K562 (cell line): ENCODE measurements around the gene MITF. TPM values are rescaled to one million over a fixed set of nuclear protein-coding genes. Genes with fewer than 3 reads are reported as not detected.

Experiments used
- ADNP ChIP-seq: fragments of 200-800 bp; sonication (Bioruptor generic); IDR thresholded peaks from 2 replicates; pipeline ENCODE4 v1.6.1; 2016; ENCODE audit warnings: missing genetic modification characterization, missing compliant biosample characterization
- BRCA1 ChIP-seq, 2 experiments: fragments of 450-650 bp in 1 of 2; sonication (generic) in 1 of 2; formaldehyde crosslinking in 1 of 2; IDR thresholded peaks; 2 replicates each; pipeline versions ENCODE4 v1.5.0 to v1.6.1; 2017 to 2020; ENCODE audit warnings: mild to moderate bottlenecking in 1 of 2, missing genetic modification reagents in 1 of 2
- E2F3 ChIP-seq: fragments of 250-450 bp; sonication (Bioruptor Pico); IDR thresholded peaks from 2 replicates; pipeline ENCODE4 v1.4.0; 2020; ENCODE audit warnings: mild to moderate bottlenecking
- HDGF ChIP-seq: fragments of 450-650 bp; IDR thresholded peaks from 2 replicates; pipeline ENCODE4 v1.6.1; 2016
- KAT8 ChIP-seq: fragments of 450-650 bp; IDR thresholded peaks from 2 replicates; pipeline ENCODE4 v1.6.1; 2016; ENCODE audit warnings: low read depth, mild to moderate bottlenecking
- LARP7 ChIP-seq: fragments of 450-650 bp; IDR thresholded peaks from 2 replicates; pipeline ENCODE4 v1.6.1; 2016
- MCM7 ChIP-seq, 2 experiments: fragments of 450-650 bp; IDR thresholded peaks; 2 replicates each; pipeline ENCODE4 v1.6.1; 2016 to 2018
- MTA3 ChIP-seq: fragments of 450-650 bp; formaldehyde crosslinking; IDR thresholded peaks from 2 replicates; pipeline ENCODE4 v1.6.1; 2017; ENCODE audit warnings: mild to moderate bottlenecking, borderline replicate concordance
- NCOA4 ChIP-seq: fragments of 450-650 bp; IDR thresholded peaks from 2 replicates; pipeline ENCODE4 v1.6.1; 2018; ENCODE audit warnings: mild to moderate bottlenecking; ENCODE audit not compliant: partially characterized antibody
- PHTF2 ChIP-seq: fragments of 250-450 bp; sonication (Bioruptor Pico); IDR thresholded peaks from 2 replicates; pipeline ENCODE4 v1.5.0; 2021; ENCODE audit warnings: mild to moderate bottlenecking
- RFX7 ChIP-seq: fragments of 250-450 bp; sonication (Bioruptor Pico); IDR thresholded peaks from 2 replicates; pipeline ENCODE4 v1.5.1; 2021; ENCODE audit warnings: mild to moderate bottlenecking
- RNF219 ChIP-seq: fragments of 250-450 bp; sonication (Bioruptor Pico); IDR thresholded peaks from 2 replicates; pipeline ENCODE4 v1.5.0; 2022; ENCODE audit warnings: mild to moderate bottlenecking
- SAP30 ChIP-seq: fragments of 200-600 bp; sonication (generic); IDR thresholded peaks from 2 replicates; pipeline ENCODE4 v1.6.1; 2012; ENCODE audit warnings: borderline replicate concordance, low read depth, mild to moderate bottlenecking, moderate library complexity, low read length, control low read depth, inconsistent platforms; ENCODE audit not compliant: insufficient read depth, poor library complexity, severe bottlenecking
- SMAD3 ChIP-seq: fragments of 450-650 bp; formaldehyde crosslinking; conservative IDR thresholded peaks from 2 replicates; pipeline ENCODE4 v1.4.0; 2020; ENCODE audit warnings: mild to moderate bottlenecking
- SMAD4 ChIP-seq: fragments of 250-450 bp; sonication (Bioruptor Pico); conservative IDR thresholded peaks from 2 replicates; pipeline ENCODE4 v1.8.0; 2021; ENCODE audit warnings: inconsistent platforms, mild to moderate bottlenecking, moderate library complexity
- SMARCA4 ChIP-seq: fragments of 450-650 bp; IDR thresholded peaks from 2 replicates; pipeline ENCODE4 v1.6.1; 2016
- SMARCE1 ChIP-seq: fragments of 450-650 bp; IDR thresholded peaks from 2 replicates; pipeline ENCODE4 v1.7.1; 2016; ENCODE audit warnings: mild to moderate bottlenecking
- SP1 ChIP-seq: sonication (generic); formaldehyde crosslinking; IDR thresholded peaks from 2 replicates; pipeline ENCODE4 v1.8.1; 2022; ENCODE audit warnings: mild to moderate bottlenecking, missing genetic modification reagents
- TRIM25 ChIP-seq: fragments of 450-650 bp; IDR thresholded peaks from 2 replicates; pipeline ENCODE4 v1.7.0; 2016; ENCODE audit warnings: borderline replicate concordance
- ZBTB9 ChIP-seq: fragments of 450-650 bp; formaldehyde crosslinking; IDR thresholded peaks from 2 replicates; pipeline ENCODE4 v1.4.0; 2020; ENCODE audit warnings: mild to moderate bottlenecking, moderate library complexity
- ZNF174 ChIP-seq: fragments of 250-450 bp; sonication (Bioruptor Pico); IDR thresholded peaks from 2 replicates; pipeline ENCODE4 v1.4.0; 2020; ENCODE audit warnings: mild to moderate bottlenecking
- ZNF830 ChIP-seq: fragments of 250-450 bp; sonication (Bioruptor Pico); IDR thresholded peaks from 2 replicates; pipeline ENCODE4 v1.5.0; 2021; ENCODE audit warnings: mild to moderate bottlenecking
- polyA plus RNA-seq, 8 experiments: library from polyadenylated mRNA; depleted of rRNA in 4 of 8; stranded (reverse) in 5 of 8; unstranded in 3 of 8; fragments of >200 nt; fragmentation: Nextera tagmentation in 2 of 8; fragmentation: Illumina TruSeq in 1 of 8; extraction: Ambion mirVana in 2 of 8; extraction: Trizol in 1 of 8; gene quantifications; 2 replicates each; pipeline versions ENCODE4 v1.2.1 to v1.2.3, GENCODE V29; 2011 to 2014; ENCODE audit warnings: inconsistent platforms in 1 of 8, missing spikeins in 1 of 8
- total RNA-seq, 7 experiments: library from RNA; depleted of rRNA in 6 of 7; stranded (reverse); fragments of >200 nt in 6 of 7; fragmentation: Illumina TruSeq in 2 of 7; extraction: Trizol in 2 of 7; gene quantifications; 2 replicates each; pipeline versions ENCODE4 v1.2.1 to v1.2.3, GENCODE V29; 2011 to 2021; ENCODE audit warnings: low replicate concordance in 1 of 7
- TF ChIP-seq, protein P1 (sequence below), 2 experiments: fragments of 450-650 bp in 1 of 2; sonication (generic) in 1 of 2; formaldehyde crosslinking in 1 of 2; IDR thresholded peaks in 1 of 2; conservative IDR thresholded peaks in 1 of 2; 2 replicates each; pipeline versions ENCODE4 v1.6.1 to v1.8.1; 2016 to 2023; ENCODE audit warnings: mild to moderate bottlenecking in 2 of 2, moderate library complexity in 2 of 2, inconsistent platforms in 1 of 2, missing genetic modification reagents in 1 of 2

MITF gene
- total and polyA plus RNA-seq, 9 of the 15 experiments (the other 6 are each of a cell fraction or from before 2014, with no cell fraction given) = 5.6 to 14.9 (median 11.1) TPM

- TF ChIP-seq, protein P1, sequence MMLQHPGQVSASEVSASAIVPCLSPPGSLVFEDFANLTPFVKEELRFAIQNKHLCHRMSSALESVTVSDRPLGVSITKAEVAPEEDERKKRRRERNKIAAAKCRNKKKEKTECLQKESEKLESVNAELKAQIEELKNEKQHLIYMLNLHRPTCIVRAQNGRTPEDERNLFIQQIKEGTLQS (IDR thresholded peaks at IDR 0.05) = peak; percentile 86
- TF ChIP-seq, protein P1 (CRISPR knock-in tag; conservative IDR thresholded peaks at IDR 0.05) = no peak
- TF ChIP-seq RNF219 = no peak
- TF ChIP-seq LARP7 = no peak
- peak; percentile 82 for TF ChIP-seq MTA3
- no peak for TF ChIP-seq SP1
- TF ChIP-seq BRCA1 (IDR thresholded peaks at IDR 0.05) = no peak
- no peak for TF ChIP-seq BRCA1 (CRISPR knock-in tag; IDR thresholded peaks at IDR 0.05)
- TF ChIP-seq SAP30 = no peak
- TF ChIP-seq RFX7 (CRISPR knock-in tag) = no peak
- TF ChIP-seq PHTF2 (CRISPR knock-in tag) = no peak
- TF ChIP-seq NCOA4 = no peak
- TF ChIP-seq SMARCE1 = peak; percentile 87
- TF ChIP-seq TRIM25 = no peak
- TF ChIP-seq KAT8 = no peak
- no peak for TF ChIP-seq HDGF
- TF ChIP-seq ZNF174 (CRISPR knock-in tag) = no peak
- peak; percentile 53; the same call in 1 of the 2 replicates for TF ChIP-seq SMAD4 (CRISPR knock-in tag)
- no peak for TF ChIP-seq ADNP (tag)
- TF ChIP-seq SMAD3 = no peak
- peak; percentile 92 for TF ChIP-seq SMARCA4
- TF ChIP-seq ZNF830 (CRISPR knock-in tag) = no peak
- TF ChIP-seq E2F3 (CRISPR knock-in tag) = no peak
- TF ChIP-seq MCM7 (IDR thresholded peaks at IDR 0.05) = no peak
- TF ChIP-seq ZBTB9 (CRISPR knock-in tag) = no peak
These were observed 14.4 kb upstream of the MITF start (continued) for GRCh38 chr3:69724722-69725435.
